Fibroblast of lung (primary cell): Measurements from ENCODE around the gene DLD. TPM values are rescaled to one million over a fixed set of nuclear protein-coding genes. Genes with fewer than 3 reads are reported as not detected.

Experiments used
- DNase-seq, 2 donors: peaks; one replicate each; pipeline versions ENCODE4 v3.0.0 to v3.0.0-alpha.2; 2010; ENCODE audit warnings: low read depth in 2 of 2
- H2AFZ ChIP-seq: 2 replicates; pipeline ENCODE4 v1.5.1; 2012; ENCODE audit warnings: low read length, control low read depth, inconsistent platforms
- H3K27ac ChIP-seq: 2 replicates; pipeline ENCODE4 v1.5.1; 2011; ENCODE audit warnings: low read length, control low read depth; ENCODE audit not compliant: insufficient read depth
- H3K27me3 ChIP-seq: 2 replicates; pipeline ENCODE4 v1.5.1; 2011; ENCODE audit warnings: mild to moderate bottlenecking, low read length; ENCODE audit not compliant: control insufficient read depth, insufficient read depth
- H3K36me3 ChIP-seq: 2 replicates; pipeline ENCODE4 v1.5.1; 2011; ENCODE audit warnings: low read length; ENCODE audit not compliant: control insufficient read depth, insufficient read depth
- H3K4me1 ChIP-seq: 2 replicates; pipeline ENCODE4 v1.5.1; 2011; ENCODE audit warnings: low read length; ENCODE audit not compliant: control insufficient read depth, insufficient read depth; ENCODE audit errors: extremely low read depth
- H3K4me2 ChIP-seq: 2 replicates; pipeline ENCODE4 v1.5.1; 2011; ENCODE audit warnings: low read length, control low read depth; ENCODE audit not compliant: insufficient read depth; ENCODE audit errors: extremely low read depth
- H3K4me3 ChIP-seq, 4 experiments: fragments of 200-600 bp in 1 of 4; sonication (generic) in 1 of 4; replicated peaks in 1 of 4; 2 replicates each; pipeline ENCODE4 v1.5.1; 2011 to 2016; ENCODE audit warnings: low read length in 4 of 4, low read depth in 3 of 4, mild to moderate bottlenecking in 3 of 4, control low read depth in 2 of 4, inconsistent platforms in 1 of 4, mixed read lengths in 1 of 4; ENCODE audit not compliant: insufficient read depth in 1 of 4; ENCODE audit errors: control extremely low read depth in 1 of 4
- H3K79me2 ChIP-seq: 2 replicates; pipeline ENCODE4 v1.5.1; 2012; ENCODE audit warnings: mild to moderate bottlenecking, low read length, inconsistent platforms; ENCODE audit not compliant: control insufficient read depth, insufficient read depth
- H3K9ac ChIP-seq: 2 replicates; pipeline ENCODE4 v1.5.1; 2011; ENCODE audit warnings: mild to moderate bottlenecking, low read length, control low read depth; ENCODE audit not compliant: insufficient read depth
- H3K9me3 ChIP-seq: 2 replicates; pipeline ENCODE4 v1.5.1; 2012; ENCODE audit warnings: low read depth, low read length; ENCODE audit not compliant: control insufficient read depth, insufficient read depth
- H4K20me1 ChIP-seq: 2 replicates; pipeline ENCODE4 v1.5.1; 2011; ENCODE audit warnings: low read length; ENCODE audit not compliant: control insufficient read depth, insufficient read depth; ENCODE audit errors: extremely low read depth
- CTCF ChIP-seq, 2 donors: IDR thresholded peaks in 1 of 2; conservative IDR thresholded peaks in 1 of 2; 1 replicate in 1 of 2; 2 replicates in 1 of 2; pipeline ENCODE4 v1.5.1; 2011 to 2012; ENCODE audit warnings: low read length in 2 of 2, control low read depth in 1 of 2, inconsistent platforms in 1 of 2, low read depth in 1 of 2, mild to moderate bottlenecking in 1 of 2
- EZH2 ChIP-seq: IDR thresholded peaks from 2 replicates; pipeline ENCODE4 v1.5.1; 2012; ENCODE audit warnings: low read length, control low read depth, mild to moderate bottlenecking; ENCODE audit errors: missing control alignments
- polyA plus RNA-seq, 2 donors: library from polyadenylated mRNA; depleted of rRNA in 1 of 2; stranded (reverse) in 1 of 2; unstranded in 1 of 2; fragments of >200 nt; gene quantifications; 2 replicates each; pipeline ENCODE4 v1.2.1, GENCODE V29; 2011 to 2012; ENCODE audit warnings: missing spikeins in 1 of 2
- total RNA-seq: library from RNA; depleted of rRNA; stranded (reverse); fragments of >200 nt; gene quantifications from 2 replicates; pipeline ENCODE4 v1.2.1, GENCODE V29; 2014

Gene DLD
- total and polyA plus RNA-seq, 2 donors (not counting 1 experiment from before 2014, with no cell fraction given) = 48.6 to 160 TPM

DNA sequence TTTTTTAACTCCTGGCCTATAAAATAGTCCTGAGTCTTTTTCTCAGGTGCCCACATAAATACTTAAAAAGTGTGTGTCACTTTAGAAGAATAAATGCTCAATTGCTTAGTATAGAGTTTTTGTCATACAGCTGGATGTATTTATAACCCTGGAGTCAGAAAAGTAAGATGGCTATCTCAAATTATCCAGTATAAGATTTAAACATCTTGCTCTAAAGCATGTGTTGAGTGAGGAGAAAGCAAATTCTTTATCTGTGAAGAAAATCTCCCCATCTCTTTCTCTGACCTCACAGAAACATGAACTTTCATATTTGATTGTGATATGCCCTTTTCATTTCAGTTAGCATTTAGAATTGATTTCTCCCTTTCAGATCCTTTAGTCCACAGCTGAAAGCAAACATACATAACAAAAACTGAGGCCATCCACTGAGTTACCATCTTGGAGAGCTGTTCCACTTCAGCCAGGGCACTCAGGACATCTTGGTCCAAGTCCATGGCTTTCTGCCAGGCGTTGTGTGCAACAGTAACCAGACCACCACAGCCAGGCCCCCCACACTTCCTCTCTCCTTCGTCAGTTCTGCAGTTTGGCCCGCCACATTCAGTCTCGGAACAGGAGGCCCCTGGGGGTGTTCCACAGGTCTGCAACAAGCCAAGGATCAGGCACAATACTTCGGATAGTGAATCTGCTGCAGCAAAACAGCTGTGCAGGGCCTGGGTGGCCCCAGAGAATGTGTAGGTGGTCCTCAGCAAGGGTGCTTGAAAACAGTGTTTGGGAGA is 40.9 kb downstream of the DLD start:
- Histone ChIP-seq H3K4me2 (no peak overlapping the region), H3K27ac (no peak overlapping the region), H3K9ac (no peak overlapping the region), H3K9me3 (no peaks in the 10 kb centered on the region), H3K27me3 (no peaks in the 10 kb centered on the region), H3K4me3 (no peak overlapping the region), H3K79me2 (no peaks in the 10 kb centered on the region), H3K4me1 (peaks cover 6% of the 10 kb centered on the region), H4K20me1 (no peaks in the 10 kb centered on the region), H3K36me3 (peaks cover 20% of the 10 kb centered on the region), H2AFZ (no peak overlapping the region)
- DNase-seq = no peak
- no peak for TF ChIP-seq CTCF (conservative IDR thresholded peaks at IDR 0.05 in 1 of 2, IDR thresholded peaks at IDR 0.05 in 1 of 2; ENCODE audit: low read depth in 1 of 2, low read length in 2 of 2)
- TF ChIP-seq EZH2 = no peak

DNA sequence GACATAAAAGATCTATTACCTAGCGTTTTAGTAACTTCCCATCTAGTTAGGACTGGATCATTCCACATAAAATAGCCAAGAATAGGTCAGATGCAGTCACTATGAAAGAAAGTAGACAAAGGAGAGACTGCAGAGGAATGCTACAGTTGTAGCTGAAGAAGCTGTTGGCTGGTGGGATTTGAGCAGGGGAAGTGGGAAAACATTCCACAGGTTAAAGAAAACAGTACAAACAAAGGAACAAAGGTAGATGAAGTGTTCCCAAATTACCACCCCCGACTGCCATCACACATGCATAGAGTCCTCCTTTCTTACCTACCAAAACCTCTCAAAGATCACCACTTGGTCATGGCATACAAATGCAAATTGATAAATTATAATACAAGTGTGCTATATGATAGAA is 41.8 kb downstream of the DLD start:
- no peak overlapping the region for H2AFZ ChIP-seq
- no peaks in the 10 kb centered on the region for H3K27me3 ChIP-seq
- no peak overlapping the region for H3K9ac ChIP-seq
- no peaks in the 10 kb centered on the region for H3K9me3 ChIP-seq
- TF ChIP-seq CTCF (conservative IDR thresholded peaks at IDR 0.05 in 1 of 2, IDR thresholded peaks at IDR 0.05 in 1 of 2; ENCODE audit: low read depth in 1 of 2, low read length in 2 of 2) (no peak), EZH2 (no peak)
- H3K79me2 ChIP-seq = no peaks in the 10 kb centered on the region
- no peaks in the 10 kb centered on the region for H4K20me1 ChIP-seq
- H3K4me1 ChIP-seq = peaks cover 6% of the 10 kb centered on the region
- peaks cover 20% of the 10 kb centered on the region for H3K36me3 ChIP-seq
- no peak overlapping the region for H3K27ac ChIP-seq
- no peak overlapping the region for H3K4me2 ChIP-seq
- H3K4me3 ChIP-seq = no peak overlapping the region
- DNase-seq = no peak

- H3K9ac ChIP-seq = no peak overlapping the region
- DNase-seq = no peak
- no peak overlapping the region for H3K4me2 ChIP-seq
- no peaks in the 10 kb centered on the region for H3K27me3 ChIP-seq
- no peak overlapping the region for H3K27ac ChIP-seq
- no peaks in the 10 kb centered on the region for H3K79me2 ChIP-seq
- TF ChIP-seq EZH2 = no peak
- no peak for TF ChIP-seq CTCF (conservative IDR thresholded peaks at IDR 0.05 in 1 of 2, IDR thresholded peaks at IDR 0.05 in 1 of 2; ENCODE audit: low read depth in 1 of 2, low read length in 2 of 2)
- no peak overlapping the region for H3K4me3 ChIP-seq
- no peaks in the 10 kb centered on the region for H3K9me3 ChIP-seq
- H3K36me3 ChIP-seq = peaks cover 20% of the 10 kb centered on the region
- H2AFZ ChIP-seq = no peak overlapping the region
- H4K20me1 ChIP-seq = no peaks in the 10 kb centered on the region
- peaks cover 10% of the 10 kb centered on the region for H3K4me1 ChIP-seq
Measured at GRCh38 chr7:107933386-107934013, 42.5 kb downstream of the DLD start.
